HepG2 (cell line): ENCODE data around the gene FAM13B. TPM values are rescaled to one million over a fixed set of nuclear protein-coding genes. Genes with fewer than 3 reads are reported as not detected.
A peak's percentile ranks its signal among the peaks of the same experiment; 100 is the strongest.

ENCODE experiments used
- ARNTL ChIP-seq: sonication (generic); formaldehyde crosslinking; IDR thresholded peaks from 2 replicates; pipeline ENCODE4 v1.4.0; 2020; ENCODE audit warnings: mild to moderate bottlenecking, missing genetic modification reagents
- ELF4 ChIP-seq: sonication (generic); formaldehyde crosslinking; IDR thresholded peaks from 2 replicates; pipeline ENCODE4 v1.5.0; 2020; ENCODE audit warnings: missing genetic modification reagents, mild to moderate bottlenecking, moderate library complexity, borderline replicate concordance
- HNRNPL ChIP-seq: fragments of 200-400 bp; formaldehyde crosslinking; IDR thresholded peaks from 2 replicates; pipeline ENCODE4 v1.6.1; 2017; ENCODE audit warnings: mild to moderate bottlenecking, low read depth, low read length
- HNRNPLL ChIP-seq: fragments of 200-400 bp; formaldehyde crosslinking; IDR thresholded peaks from 2 replicates; pipeline ENCODE4 v1.6.1; 2017; ENCODE audit warnings: mild to moderate bottlenecking, low read depth, low read length; ENCODE audit not compliant: poor library complexity, severe bottlenecking
- IKZF1 ChIP-seq: fragments of 450-650 bp; IDR thresholded peaks from 2 replicates; pipeline ENCODE4 v1.7.1; 2016
- KAT8 ChIP-seq: IDR thresholded peaks from 2 replicates; pipeline ENCODE4 v1.6.1; 2016; ENCODE audit warnings: missing genetic modification reagents, missing compliant biosample characterization
- KMT2A ChIP-seq: sonication (generic); formaldehyde crosslinking; IDR thresholded peaks from 2 replicates; pipeline ENCODE4 v1.4.0; 2020; ENCODE audit warnings: missing genetic modification reagents
- MTA1 ChIP-seq: sonication (generic); formaldehyde crosslinking; IDR thresholded peaks from 2 replicates; pipeline ENCODE4 v1.4.0; 2020; ENCODE audit warnings: missing genetic modification reagents, mild to moderate bottlenecking, borderline replicate concordance
- PAWR ChIP-seq: sonication (generic); formaldehyde crosslinking; IDR thresholded peaks from 2 replicates; pipeline ENCODE4 v1.4.0; 2020; ENCODE audit warnings: missing genetic modification reagents, mild to moderate bottlenecking, borderline replicate concordance
- POLR2G ChIP-seq: fragments of 200-400 bp; formaldehyde crosslinking; IDR thresholded peaks from 2 replicates; pipeline ENCODE4 v1.6.1; 2018; ENCODE audit warnings: mild to moderate bottlenecking, low read depth, low read length, moderate library complexity
- TCF7L2 ChIP-seq: IDR thresholded peaks from 2 replicates; pipeline ENCODE4 v1.6.1; 2011; ENCODE audit warnings: mild to moderate bottlenecking, low read depth, low read length, moderate library complexity
- TP53 ChIP-seq: sonication (generic); formaldehyde crosslinking; conservative IDR thresholded peaks from 2 replicates; pipeline ENCODE4 v1.4.0; 2020; ENCODE audit warnings: missing genetic modification reagents
- ZNF326 ChIP-seq: sonication (generic); formaldehyde crosslinking; IDR thresholded peaks from 2 replicates; pipeline ENCODE4 v1.4.0; 2020; ENCODE audit warnings: missing genetic modification reagents, borderline replicate concordance
- ZNF558 ChIP-seq: sonication (generic); formaldehyde crosslinking; IDR thresholded peaks from 2 replicates; pipeline ENCODE4 v1.9.0; 2022; ENCODE audit warnings: mild to moderate bottlenecking, missing genetic modification reagents, borderline replicate concordance
- polyA plus RNA-seq, 8 experiments: library from polyadenylated mRNA; depleted of rRNA in 3 of 8; stranded (reverse) in 7 of 8; unstranded in 1 of 8; fragments of >200 nt; fragmentation: Illumina TruSeq in 4 of 8; extraction: Trizol in 4 of 8; gene quantifications; 2 replicates each; pipeline versions ENCODE4 v1.2.1 to v1.2.3, GENCODE V29; 2011 to 2016; ENCODE audit warnings: low read depth in 4 of 8, missing spikeins in 1 of 8, mixed read lengths in 1 of 8; ENCODE audit not compliant: insufficient read depth in 1 of 8
- total RNA-seq, 5 experiments: library from RNA; depleted of rRNA; stranded (reverse); fragments of >200 nt; fragmentation: Illumina TruSeq; extraction: Trizol; gene quantifications; 2 replicates each; pipeline ENCODE4 v1.2.3, GENCODE V29; 2016; ENCODE audit warnings: low read depth in 1 of 5
- TF ChIP-seq, protein P1 (sequence below): sonication (generic); formaldehyde crosslinking; IDR thresholded peaks from 2 replicates; pipeline ENCODE4 v1.5.0; 2020; ENCODE audit warnings: missing genetic modification reagents
- TF ChIP-seq, protein P2 (sequence below): sonication (generic); formaldehyde crosslinking; IDR thresholded peaks from 2 replicates; pipeline ENCODE4 v1.4.0; 2020; ENCODE audit warnings: missing genetic modification reagents, borderline replicate concordance
- TF ChIP-seq, protein P3 (sequence below): sonication (generic); formaldehyde crosslinking; IDR thresholded peaks from 2 replicates; pipeline ENCODE4 v1.8.0; 2022; ENCODE audit warnings: low read depth, missing genetic modification reagents
- TF ChIP-seq, protein P4 (sequence below): sonication (generic); formaldehyde crosslinking; IDR thresholded peaks from 2 replicates; pipeline ENCODE4 v1.8.0; 2022; ENCODE audit warnings: mild to moderate bottlenecking, missing genetic modification reagents, moderate library complexity
- TF ChIP-seq, protein P5 (sequence below): sonication (generic); formaldehyde crosslinking; IDR thresholded peaks from 2 replicates; pipeline ENCODE4 v1.5.0; 2020; ENCODE audit warnings: mild to moderate bottlenecking, missing genetic modification reagents

The FAM13B gene
- total and polyA plus RNA-seq, 2 of the 13 experiments (the other 11 are each of a cell fraction or from before 2014, with no cell fraction given), result 6.9 to 11.5 TPM

DNA sequence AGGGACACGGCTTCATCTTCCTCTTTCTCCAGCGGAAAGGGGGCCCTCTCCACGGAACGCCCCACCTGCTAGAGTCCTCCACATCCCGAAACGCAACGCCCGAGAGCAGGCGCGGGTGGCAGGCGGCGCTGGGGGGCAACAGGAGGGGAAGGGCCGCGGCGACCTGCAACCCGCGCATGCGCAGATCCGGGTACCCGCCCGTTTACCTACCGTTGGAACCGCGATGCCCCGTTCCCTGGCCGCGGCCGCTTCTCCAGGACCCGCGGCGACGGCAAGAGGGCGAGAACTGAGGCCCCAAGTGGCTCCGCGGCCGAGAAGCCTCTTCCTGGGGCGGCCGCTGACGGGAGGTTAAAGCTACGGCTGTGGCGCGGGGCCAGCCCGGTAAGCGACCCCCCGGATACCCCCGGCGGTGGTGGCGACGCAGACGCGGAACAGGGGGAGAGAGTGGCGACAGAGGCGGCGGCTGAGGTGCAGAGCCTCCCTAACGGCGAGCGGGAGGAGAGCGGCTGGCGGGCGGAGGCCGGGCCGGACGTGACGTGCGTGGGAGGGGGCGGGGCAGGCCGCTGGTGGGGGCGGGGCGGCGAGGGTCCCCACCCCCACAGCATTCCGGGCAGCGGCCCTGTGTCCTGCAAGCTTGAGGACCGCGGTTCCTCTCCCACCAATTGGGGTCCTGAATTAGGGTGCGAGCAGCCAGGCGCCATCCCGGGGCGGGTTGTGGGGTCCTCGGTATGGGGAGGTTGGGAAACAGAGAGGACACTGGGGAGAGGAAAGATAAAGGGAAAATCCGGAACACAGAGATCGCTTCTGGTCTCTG is at the start of gene FAM13B (continued):
- TF ChIP-seq, protein P1, sequence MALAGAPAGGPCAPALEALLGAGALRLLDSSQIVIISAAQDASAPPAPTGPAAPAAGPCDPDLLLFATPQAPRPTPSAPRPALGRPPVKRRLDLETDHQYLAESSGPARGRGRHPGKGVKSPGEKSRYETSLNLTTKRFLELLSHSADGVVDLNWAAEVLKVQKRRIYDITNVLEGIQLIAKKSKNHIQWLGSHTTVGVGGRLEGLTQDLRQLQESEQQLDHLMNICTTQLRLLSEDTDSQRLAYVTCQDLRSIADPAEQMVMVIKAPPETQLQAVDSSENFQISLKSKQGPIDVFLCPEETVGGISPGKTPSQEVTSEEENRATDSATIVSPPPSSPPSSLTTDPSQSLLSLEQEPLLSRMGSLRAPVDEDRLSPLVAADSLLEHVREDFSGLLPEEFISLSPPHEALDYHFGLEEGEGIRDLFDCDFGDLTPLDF (CRISPR knock-in tag), result peak; percentile 21; the same call in 1 of the 2 replicates
- TF ChIP-seq ZNF326, result no peak
- 0 out of 2 replicates have a peak, but pooled peaks have one; percentile 16 for TF ChIP-seq HNRNPL
- TF ChIP-seq IKZF1, result no peak
- TF ChIP-seq, protein P2, sequence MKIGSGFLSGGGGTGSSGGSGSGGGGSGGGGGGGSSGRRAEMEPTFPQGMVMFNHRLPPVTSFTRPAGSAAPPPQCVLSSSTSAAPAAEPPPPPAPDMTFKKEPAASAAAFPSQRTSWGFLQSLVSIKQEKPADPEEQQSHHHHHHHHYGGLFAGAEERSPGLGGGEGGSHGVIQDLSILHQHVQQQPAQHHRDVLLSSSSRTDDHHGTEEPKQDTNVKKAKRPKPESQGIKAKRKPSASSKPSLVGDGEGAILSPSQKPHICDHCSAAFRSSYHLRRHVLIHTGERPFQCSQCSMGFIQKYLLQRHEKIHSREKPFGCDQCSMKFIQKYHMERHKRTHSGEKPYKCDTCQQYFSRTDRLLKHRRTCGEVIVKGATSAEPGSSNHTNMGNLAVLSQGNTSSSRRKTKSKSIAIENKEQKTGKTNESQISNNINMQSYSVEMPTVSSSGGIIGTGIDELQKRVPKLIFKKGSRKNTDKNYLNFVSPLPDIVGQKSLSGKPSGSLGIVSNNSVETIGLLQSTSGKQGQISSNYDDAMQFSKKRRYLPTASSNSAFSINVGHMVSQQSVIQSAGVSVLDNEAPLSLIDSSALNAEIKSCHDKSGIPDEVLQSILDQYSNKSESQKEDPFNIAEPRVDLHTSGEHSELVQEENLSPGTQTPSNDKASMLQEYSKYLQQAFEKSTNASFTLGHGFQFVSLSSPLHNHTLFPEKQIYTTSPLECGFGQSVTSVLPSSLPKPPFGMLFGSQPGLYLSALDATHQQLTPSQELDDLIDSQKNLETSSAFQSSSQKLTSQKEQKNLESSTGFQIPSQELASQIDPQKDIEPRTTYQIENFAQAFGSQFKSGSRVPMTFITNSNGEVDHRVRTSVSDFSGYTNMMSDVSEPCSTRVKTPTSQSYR (CRISPR knock-in tag), result peak; percentile 92
- TF ChIP-seq KMT2A (CRISPR knock-in tag), result peak; percentile 65; the same call in 1 of the 2 replicates
- TF ChIP-seq POLR2G, result peak; percentile 83
- 0 out of 2 replicates have a peak, but pooled peaks have one; percentile 14 for TF ChIP-seq TP53 (CRISPR knock-in tag)
- TF ChIP-seq PAWR, result no peak
- TF ChIP-seq KAT8 (CRISPR knock-in tag), result peak; percentile 63
- TF ChIP-seq ARNTL, result 0 out of 2 replicates have a peak, but pooled peaks have one; percentile 53
- TF ChIP-seq, protein P3, sequence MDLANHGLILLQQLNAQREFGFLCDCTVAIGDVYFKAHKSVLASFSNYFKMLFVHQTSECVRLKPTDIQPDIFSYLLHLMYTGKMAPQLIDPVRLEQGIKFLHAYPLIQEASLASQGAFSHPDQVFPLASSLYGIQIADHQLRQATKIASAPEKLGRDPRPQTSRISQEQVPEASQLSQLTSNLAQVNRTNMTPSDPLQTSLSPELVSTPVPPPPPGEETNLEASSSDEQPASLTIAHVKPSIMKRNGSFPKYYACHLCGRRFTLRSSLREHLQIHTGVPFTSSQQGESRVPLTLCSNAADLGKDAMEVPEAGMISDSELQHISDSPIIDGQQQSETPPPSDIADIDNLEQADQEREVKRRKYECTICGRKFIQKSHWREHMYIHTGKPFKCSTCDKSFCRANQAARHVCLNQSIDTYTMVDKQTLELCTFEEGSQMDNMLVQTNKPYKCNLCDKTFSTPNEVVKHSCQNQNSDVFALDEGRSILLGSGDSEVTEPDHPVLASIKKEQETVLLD, result peak; percentile 61; the same call in 1 of the 2 replicates
- TF ChIP-seq MTA1, result 0 out of 2 replicates have a peak, but pooled peaks have one; percentile 41
- TF ChIP-seq, protein P4, sequence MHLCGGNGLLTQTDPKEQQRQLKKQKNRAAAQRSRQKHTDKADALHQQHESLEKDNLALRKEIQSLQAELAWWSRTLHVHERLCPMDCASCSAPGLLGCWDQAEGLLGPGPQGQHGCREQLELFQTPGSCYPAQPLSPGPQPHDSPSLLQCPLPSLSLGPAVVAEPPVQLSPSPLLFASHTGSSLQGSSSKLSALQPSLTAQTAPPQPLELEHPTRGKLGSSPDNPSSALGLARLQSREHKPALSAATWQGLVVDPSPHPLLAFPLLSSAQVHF (CRISPR knock-in tag), result peak; percentile 91; the same call in 1 of the 2 replicates
- TF ChIP-seq ZNF558 (CRISPR knock-in tag), result peak; percentile 76; the same call in 1 of the 2 replicates
- no peak for TF ChIP-seq TCF7L2
- TF ChIP-seq, protein P5, sequence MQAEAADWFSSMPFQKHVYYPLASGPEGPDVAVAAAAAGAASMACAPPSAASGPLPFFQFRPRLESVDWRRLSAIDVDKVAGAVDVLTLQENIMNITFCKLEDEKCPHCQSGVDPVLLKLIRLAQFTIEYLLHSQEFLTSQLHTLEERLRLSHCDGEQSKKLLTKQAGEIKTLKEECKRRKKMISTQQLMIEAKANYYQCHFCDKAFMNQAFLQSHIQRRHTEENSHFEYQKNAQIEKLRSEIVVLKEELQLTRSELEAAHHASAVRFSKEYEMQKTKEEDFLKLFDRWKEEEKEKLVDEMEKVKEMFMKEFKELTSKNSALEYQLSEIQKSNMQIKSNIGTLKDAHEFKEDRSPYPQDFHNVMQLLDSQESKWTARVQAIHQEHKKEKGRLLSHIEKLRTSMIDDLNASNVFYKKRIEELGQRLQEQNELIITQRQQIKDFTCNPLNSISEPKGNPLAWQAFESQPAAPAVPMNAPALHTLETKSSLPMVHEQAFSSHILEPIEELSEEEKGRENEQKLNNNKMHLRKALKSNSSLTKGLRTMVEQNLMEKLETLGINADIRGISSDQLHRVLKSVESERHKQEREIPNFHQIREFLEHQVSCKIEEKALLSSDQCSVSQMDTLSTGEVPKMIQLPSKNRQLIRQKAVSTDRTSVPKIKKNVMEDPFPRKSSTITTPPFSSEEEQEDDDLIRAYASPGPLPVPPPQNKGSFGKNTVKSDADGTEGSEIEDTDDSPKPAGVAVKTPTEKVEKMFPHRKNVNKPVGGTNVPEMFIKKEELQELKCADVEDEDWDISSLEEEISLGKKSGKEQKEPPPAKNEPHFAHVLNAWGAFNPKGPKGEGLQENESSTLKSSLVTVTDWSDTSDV, result no peak
- peak; percentile 65 for TF ChIP-seq HNRNPLL
- TF ChIP-seq ELF4 (CRISPR knock-in tag), result no peak
